DND-41 (cell line): ENCODE data around the gene S100A12.

Source experiments
- EZH2 ChIP-seq: IDR thresholded peaks from 3 replicates; pipeline ENCODE4 v1.6.1; 2012; ENCODE audit warnings: borderline replicate concordance, low read depth, mild to moderate bottlenecking, moderate library complexity, low read length, inconsistent platforms; ENCODE audit not compliant: severe bottlenecking
- TF ChIP-seq, protein P1 (sequence below): IDR thresholded peaks from 2 replicates; pipeline ENCODE4 v1.5.1; 2012; ENCODE audit warnings: borderline replicate concordance, low read length, moderate library complexity, mild to moderate bottlenecking; ENCODE audit not compliant: poor library complexity, severe bottlenecking; ENCODE audit errors: extremely low read depth

DNA sequence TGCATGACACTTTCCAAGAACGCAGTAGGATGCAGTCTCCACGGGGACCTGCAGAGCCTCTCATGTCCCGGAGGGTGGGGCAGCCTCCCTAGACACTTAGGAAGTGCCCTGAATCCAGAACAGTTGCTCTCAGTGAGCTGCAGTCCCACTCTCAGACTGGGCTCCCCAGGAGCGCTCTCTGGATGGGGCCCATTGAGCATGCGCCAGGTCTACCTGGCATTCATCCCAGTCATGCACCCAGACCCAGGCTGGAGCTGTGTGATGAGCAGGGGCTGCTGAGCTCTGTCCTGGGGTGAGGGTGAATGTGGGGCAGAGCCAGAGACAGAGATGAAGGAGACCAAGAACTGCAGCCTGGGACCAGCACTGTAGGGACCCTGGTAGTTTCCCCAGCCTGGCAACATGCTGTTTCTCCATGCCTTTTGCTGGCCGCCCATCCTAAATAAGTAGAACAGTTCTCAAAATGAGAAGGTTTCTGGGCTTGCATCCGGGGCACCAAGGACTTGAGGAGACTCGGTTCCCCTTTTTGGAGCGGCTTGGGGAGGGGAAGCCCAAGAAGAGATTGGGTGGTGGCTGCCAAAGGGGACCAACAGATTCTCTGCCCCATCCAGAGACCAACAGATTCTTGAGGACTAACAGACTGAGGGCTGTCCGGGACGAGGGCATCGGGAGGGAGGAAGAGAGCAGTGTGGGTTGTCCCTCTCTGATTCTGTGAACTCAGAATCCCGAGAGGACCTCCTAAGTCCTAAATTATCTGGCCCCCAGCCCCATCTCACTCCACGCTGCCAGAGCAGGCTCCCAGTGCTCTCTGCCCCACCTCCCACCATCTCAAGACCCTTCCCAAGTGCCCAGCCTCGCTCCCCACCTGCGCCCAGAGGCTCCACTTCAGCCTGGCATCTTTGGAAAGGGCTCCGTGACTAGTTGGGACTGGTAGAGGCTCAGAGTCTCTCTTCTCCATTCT, 25.8 kb downstream of the S100A12 start:
- TF ChIP-seq, protein P1, sequence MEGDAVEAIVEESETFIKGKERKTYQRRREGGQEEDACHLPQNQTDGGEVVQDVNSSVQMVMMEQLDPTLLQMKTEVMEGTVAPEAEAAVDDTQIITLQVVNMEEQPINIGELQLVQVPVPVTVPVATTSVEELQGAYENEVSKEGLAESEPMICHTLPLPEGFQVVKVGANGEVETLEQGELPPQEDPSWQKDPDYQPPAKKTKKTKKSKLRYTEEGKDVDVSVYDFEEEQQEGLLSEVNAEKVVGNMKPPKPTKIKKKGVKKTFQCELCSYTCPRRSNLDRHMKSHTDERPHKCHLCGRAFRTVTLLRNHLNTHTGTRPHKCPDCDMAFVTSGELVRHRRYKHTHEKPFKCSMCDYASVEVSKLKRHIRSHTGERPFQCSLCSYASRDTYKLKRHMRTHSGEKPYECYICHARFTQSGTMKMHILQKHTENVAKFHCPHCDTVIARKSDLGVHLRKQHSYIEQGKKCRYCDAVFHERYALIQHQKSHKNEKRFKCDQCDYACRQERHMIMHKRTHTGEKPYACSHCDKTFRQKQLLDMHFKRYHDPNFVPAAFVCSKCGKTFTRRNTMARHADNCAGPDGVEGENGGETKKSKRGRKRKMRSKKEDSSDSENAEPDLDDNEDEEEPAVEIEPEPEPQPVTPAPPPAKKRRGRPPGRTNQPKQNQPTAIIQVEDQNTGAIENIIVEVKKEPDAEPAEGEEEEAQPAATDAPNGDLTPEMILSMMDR: no peak
- no peak for TF ChIP-seq EZH2
